CD1c-positive myeloid dendritic cell (primary cell): ENCODE measurements around the gene ANO10.

Source experiments
- DNase-seq: peaks from one replicate; pipeline ENCODE4 v3.0.0-alpha.2; 2016; ENCODE audit errors: extremely low spot score

Gene ANO10

DNA sequence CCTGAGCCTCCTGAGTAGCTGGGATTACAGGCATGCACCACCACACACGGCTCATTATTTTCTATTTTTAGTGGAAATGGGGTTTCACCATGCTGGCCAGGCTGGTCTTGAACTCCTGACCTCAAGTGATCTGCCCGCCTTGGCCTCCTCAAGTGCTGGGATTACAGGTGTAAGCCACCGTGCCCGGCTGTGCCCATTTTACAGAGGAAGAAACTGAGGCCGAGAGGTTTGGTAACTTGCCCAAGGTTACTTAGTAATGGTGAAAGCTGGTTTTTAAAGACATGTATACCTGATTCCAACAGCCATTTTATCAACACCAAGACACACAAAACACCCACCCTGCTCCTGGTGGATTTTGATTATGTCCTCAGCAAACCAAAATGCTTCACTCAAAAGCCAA is 206.7 kb downstream of the ANO10 start:
- DNase-seq = no peak

- no peak for DNase-seq
These were observed 208.0 kb downstream of the ANO10 start for GRCh38 chr3:43413676-43414368.

DNA sequence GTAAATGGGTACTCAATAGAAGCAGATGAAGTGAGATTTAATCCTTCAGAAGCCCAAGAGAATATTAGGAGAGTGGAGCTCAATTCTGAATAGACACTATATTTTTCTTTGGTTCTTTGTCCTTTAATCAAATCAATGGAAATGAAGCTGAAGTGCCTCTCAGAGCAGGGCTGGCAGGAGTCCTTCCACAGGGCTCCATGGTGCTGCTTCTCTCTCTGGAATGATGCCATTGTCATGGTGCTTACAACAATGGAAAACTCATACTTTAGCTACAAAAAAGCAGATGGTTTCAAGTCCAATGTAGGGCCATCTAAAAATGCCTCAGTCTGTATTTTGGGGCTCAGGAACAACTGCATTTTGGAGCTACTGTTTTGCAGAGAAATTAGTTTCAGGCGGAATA is 210.4 kb downstream of the ANO10 start:
- DNase-seq = no peak

DNA sequence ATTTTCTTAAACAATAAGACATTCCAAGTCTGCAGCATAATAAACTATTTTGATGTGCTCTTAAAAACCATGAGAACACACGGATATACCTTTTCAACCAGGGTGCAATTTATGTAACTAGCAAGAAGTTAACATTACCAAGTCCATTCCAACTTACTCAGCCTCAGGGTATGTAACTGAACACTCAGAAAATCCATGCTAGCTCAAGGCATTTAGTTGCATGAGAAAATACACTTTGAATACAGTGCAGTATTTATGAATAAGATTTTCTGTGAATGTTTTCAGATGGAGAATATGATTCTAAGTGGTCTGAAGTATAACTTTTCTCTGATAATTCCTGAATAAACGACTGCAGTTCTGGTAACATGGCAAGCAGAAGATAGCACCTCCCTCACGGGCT is 211.2 kb downstream of the ANO10 start:
- no peak for DNase-seq

DNA sequence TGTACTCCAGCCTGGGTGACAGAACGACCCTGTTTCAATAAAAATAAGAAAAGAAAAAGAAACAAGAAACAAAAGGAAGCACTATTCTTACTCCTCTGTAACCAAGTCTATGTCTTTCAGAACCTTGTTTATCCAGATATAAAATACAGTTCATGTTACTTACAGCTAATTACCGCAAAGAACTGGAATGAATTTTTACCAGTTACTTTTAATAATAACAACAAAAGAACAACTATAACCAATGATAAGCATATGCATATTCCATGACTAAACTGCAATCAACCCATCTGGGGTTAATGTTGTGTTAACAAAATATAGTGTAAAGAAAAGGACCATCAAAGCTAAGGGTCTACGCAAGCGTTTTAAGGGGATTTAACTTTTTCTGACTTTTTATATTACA is 212.3 kb downstream of the ANO10 start:
- DNase-seq = no peak

GRCh38 chr3:43406643-43407023 is 215.2 kb downstream of the ANO10 start:
- DNase-seq = no peak

DNA sequence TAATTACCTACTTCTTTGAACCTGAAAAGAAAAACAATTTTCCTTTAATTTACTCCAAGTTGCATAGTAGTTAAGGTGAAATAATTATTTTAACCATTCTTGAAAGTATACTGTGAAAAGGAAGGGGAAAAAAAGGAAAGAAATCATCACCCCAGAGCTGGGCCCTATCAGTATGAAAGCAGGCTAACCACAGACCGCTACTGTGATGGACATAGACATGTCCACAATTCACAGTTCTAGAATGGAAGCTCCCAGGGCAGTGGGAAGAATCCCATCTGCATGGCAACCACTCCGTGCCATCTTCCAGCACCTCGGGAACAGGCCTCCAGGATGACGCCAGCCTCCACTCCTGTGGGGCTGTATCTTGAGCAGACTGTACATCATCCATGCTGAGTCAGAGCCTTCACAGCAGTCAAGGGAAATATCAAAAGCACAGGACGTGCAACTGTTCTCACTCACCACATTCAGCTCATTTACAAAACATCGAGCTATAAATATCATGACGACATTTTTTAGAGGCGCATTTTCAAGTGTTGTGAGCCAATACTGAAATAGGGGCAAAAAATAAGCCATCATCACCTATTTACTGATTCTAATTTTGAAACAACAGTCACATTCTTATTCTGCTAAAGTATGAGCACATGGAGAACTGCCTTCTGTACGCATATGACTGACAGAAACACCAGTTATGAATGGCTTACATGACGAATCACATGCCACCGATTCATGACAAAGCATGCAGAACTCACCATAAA is 215.7 kb downstream of the ANO10 start:
- no peak for DNase-seq

DNA sequence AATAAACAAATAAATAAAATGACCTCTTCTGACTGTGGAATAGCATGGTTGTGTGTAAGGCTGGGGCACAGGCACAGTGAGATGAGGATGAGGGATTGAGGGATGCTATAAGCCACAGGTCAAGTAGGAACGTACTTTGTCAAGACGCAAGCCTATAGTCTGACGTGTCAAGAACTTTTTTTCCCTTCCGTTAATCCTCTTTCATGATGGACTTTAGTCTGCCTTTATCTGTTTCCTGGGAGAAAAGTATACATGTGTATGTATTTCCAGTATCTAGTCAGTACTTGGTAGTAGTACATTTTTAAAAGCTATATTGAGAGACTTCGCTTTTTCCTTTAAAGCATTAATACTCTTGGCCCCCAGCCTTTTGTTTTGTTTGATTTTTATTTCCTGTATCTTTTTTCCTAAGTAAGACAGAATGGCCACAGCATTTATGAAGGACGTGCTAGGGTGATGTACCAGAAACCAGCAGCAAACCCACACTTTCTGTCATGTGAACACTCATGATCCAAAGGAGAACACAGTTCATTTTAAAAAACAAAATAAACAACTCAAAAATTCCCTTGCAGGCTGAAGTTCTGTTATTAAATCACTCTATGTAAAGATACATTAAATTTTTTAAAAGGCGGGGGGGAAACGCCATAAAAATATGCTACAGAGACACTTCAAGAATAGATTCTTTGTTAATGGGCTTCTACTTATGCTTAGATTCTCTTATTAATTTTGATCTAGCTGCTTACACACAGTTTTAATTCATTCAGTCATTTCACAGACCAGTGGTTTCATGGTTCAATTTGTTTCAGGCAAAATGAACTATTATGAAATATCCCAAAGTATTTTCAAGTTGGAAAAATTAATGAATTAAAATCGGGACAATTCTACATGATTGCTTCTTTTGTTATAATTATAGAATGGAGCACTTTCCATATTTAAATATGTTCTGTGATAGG is 220.8 kb downstream of the ANO10 start:
- no peak for DNase-seq

GRCh38 chr3:43400167-43400566 is 221.6 kb downstream of the ANO10 start:
- no peak for DNase-seq

GRCh38 chr3:43399034-43399433 is 222.8 kb downstream of the ANO10 start:
- no peak for DNase-seq

DNA sequence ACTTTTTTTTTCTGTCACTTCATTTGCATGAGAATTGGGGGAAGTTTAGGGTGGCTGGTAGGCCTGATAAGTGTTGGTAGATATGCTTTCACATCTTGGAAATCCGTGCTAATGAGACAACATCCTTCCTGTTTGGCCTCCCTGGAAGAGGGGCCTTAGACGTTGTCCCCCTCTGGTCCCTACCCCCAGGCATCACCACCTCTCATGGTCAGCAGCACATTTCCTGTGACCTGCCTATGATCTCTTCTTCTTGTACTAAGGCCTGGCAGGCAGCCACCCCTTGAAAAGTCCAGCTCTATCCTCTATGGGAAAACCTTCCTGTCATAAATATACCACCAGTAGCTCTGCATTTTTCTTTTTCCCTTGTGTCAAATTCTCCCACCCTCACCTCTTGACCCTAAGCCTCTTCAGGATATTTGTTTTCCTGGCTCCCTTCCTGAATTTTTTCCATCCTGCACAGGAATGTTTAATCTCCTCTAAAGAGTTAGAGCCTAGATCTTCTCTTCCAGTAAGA is 227.7 kb downstream of the ANO10 start:
- no peak for DNase-seq

DNA sequence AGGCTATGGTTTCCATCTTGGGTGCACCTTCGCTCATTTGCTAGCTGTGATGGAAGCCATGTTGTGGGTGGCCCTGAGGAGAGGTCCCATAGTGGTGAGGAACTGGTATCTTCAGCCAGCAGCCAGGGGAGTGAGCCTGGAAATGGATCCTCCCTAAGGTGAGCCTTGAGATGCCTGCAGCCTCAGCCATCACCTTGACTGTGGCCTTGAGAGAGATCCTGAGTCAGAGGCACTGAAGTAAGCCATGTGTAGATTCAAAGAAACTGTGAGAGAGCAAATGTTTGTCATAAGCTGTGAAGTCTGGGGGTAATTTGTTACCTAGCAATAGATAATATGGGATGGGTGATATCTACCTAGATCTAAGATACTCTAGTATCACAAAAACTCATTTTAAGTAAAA is 230.2 kb downstream of the ANO10 start:
- no peak for DNase-seq

DNA sequence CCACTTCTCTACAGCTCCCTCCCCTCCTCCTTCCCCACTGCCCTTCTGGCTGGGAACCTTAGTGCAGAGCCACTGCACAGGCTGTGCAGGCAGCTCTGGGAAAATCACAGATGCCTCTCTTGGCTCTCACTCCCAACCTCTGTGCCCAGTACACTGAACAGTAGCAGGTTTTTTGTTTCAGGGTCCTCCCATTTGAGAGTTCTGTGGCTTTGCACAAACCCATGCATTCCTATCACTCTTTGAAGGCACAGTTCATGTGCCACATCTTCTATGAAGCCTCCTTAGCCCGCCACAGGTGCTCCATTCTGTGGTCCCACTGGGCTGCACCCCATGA is 231.6 kb downstream of the ANO10 start:
- no peak for DNase-seq

DNA sequence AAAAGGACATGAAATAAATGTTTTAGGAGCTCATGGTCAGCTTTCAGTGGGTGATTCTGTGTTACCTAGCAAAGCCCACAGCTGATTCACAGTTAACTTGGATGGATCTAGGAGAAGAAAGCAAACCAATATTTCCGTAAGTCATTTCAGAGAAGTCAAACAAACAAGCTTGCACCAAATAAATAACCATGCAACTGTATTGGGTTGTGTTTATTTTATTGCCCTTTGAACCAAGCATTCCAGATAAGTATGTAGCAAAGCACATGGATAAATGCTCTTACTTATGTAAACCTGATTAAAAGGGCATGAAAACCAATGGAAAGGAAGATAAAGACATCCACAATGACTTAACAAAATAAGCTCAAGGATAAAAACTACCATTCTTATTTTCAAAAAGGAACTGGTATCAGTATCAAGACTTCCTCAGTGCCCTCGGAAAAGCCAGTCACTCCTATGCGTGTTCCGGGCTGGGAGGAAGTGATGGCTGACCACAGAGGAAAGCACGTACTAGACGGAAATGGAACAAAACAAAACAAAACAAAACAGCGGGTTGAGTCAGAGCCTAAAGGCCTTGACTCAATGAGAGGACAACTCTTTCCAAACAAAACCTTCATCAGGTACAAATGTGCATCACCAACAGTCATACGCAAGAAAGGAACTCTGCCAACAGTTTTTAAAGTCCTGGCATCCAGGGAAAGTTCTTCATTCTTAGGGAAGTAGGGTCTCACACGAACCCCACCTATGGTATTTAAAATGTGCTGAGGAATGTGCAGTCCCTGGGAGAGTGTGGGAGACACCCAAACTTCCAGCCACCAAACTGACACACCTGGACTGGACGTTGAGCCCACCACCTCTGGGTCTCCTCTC is 232.2 kb downstream of the ANO10 start:
- DNase-seq = peak; percentile 84

DNA sequence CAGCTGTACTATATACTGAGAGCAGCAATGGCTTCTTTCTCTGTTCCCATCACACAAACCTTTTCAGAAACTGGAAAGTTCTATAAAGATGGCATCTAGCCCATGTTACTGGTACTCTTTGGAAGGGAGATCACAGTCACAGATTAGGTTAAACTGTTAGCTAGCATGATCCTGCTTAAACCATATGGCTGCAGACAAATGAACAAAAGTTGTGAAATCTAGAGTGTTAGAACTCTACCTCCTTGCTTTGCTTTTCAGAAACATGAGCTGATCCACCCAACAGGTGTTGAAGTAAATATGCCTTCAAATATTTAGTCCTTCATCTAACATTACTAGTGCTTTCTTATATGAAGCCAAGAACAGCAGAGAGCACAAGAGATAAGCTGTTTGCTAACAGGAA is 232.9 kb downstream of the ANO10 start:
- DNase-seq = no peak

- no peak for DNase-seq
These were observed 233.6 kb downstream of the ANO10 start for GRCh38 chr3:43388175-43388574.

GRCh38 chr3:43379343-43379742 is 242.5 kb downstream of the ANO10 start:
- no peak for DNase-seq

DNA sequence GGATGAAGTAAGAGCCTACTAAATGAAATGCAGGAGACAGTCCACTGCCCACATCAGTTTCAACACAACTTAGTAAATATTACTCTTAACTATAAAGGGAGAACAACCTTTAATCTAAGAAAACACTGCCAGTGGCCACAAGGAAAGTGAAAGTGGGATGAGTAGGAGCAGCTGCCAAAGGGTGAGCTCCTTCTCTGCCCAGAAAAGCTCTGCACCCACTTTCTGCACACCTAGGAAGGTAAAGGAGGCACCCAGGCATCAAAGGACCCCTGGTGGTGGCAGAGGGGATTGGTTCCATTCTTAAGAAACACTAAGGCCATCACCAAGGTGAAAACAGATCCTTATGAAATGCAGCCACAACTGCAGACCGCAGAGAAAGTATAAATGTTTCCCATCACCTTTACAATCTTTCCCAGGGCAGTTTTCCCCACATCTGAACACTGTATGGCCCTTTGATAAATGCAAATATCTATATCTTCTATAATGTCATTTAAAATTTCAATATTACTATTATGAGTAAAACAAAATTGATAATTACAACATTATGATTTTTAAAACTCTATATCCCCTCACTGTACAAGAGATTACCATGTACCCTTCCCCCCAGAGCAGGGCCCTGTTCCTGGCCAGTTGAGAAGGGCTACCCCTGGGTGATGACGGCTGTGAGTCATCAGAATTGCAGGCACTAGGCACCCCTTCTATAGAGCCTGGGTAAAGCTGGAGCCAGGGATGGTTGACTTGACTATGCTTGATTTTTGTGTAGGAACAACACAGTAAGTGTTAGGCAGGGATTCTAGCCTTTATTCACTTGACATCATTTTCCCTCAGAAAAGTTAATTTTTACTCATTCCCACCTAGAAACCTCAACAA is 243.5 kb downstream of the ANO10 start:
- peak; percentile 67 for DNase-seq

DNA sequence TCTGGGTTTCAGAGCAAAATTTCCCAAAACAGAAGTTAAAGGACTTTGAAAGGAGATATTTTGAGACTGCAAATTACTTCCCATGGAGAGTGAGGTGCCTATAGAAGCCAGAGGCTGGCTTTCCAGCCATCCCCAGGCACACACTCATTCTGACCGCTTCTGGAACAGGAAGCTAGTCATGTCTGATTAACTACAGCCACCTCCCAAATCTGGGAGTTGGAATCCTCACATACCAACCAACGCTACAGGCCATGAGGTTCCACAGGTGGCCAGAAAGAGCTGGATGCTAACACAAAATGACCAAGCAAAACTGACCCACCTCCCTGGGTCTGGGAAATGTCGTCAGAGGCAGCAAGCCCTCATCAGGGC is 248.3 kb downstream of the ANO10 start:
- no peak for DNase-seq

DNA sequence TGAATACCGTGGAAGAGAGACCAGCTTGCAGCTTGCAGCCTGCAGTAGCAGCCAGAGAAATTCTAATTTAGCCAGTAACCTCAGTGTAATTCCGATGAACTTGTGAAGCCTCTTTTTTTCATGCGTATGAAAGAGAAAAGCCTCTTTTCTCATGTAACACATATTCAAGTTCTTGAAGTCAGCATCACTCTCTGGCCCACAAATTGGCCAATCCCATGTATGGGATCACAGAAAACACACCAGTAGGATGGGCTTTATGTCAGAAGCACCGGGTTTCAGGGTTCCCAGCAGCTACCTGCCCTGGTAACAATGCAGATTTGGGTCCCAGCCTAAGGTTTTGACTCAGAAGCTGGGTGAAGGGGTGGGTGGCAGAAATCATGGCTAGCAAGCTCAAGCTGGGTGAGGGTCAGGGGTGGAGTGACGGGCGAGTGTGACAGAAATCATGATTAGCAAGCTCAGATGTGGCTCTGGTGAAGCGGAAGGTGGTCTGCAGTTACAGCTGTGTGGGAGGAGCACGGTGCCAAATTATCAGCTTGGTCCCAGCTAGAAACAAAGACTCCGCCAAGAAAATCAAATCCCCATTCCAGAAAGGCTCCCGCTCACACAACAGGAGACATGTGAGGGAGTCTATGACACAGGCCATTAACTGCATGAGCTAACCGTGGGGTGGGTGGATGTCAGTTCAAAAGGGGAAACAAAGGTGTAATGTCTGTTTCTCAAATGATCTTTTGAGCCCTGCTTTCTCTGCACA is 248.8 kb downstream of the ANO10 start:
- DNase-seq = peak; percentile 9
